WTC11 (cell line): ENCODE measurements around the gene NOC2L. TPM values are rescaled to one million over a fixed set of nuclear protein-coding genes. Genes with fewer than 3 reads are reported as not detected.

Experiments used
- ATAC-seq: fragments of 200-7000 bp; cut with Tn5 transposase; 2 replicates; pipeline ENCODE4 v1.10.0; 2021; ENCODE audit warnings: mild to moderate bottlenecking, moderate library complexity
- CTCF ChIA-PET: fragments of 300-600 bp; sonication (Branson Sonifier 250); formaldehyde crosslinking; loops from one replicate; lab custom pipeline; 2021; ENCODE audit warnings: antibody characterized with exemption; lab: Charles Lee
- POLR2A ChIA-PET: fragments of 350-600 bp; sonication (Branson Sonifier 250); formaldehyde crosslinking; loops from one replicate; lab custom pipeline; 2021; ENCODE audit warnings: antibody characterized with exemption; lab: Charles Lee
- DNase-seq: peaks from one replicate; pipeline ENCODE4 v3.0.0; 2021; ENCODE audit warnings: low spot score
- H3K27ac Mint-ChIP-seq: 2 replicates; pipeline ENCODE4 v1.8.0; 2021; ENCODE audit warnings: mixed read lengths
- H3K27me3 Mint-ChIP-seq: 2 replicates; pipeline ENCODE4 v1.8.0; 2021; ENCODE audit warnings: low read depth, mild to moderate bottlenecking, moderate library complexity, mixed read lengths
- H3K36me3 Mint-ChIP-seq: 2 replicates; pipeline ENCODE4 v1.8.0; 2021; ENCODE audit warnings: mixed read lengths
- H3K4me1 Mint-ChIP-seq: 2 replicates; pipeline ENCODE4 v1.8.0; 2022; ENCODE audit warnings: mixed read lengths
- H3K4me3 Mint-ChIP-seq: 2 replicates; pipeline ENCODE4 v1.8.0; 2021; ENCODE audit warnings: mild to moderate bottlenecking, moderate library complexity, mixed read lengths
- H3K9me3 Mint-ChIP-seq: 2 replicates; pipeline ENCODE4 v1.8.0; 2021; ENCODE audit warnings: mixed read lengths
- AFF4 ChIP-seq: sonication (generic); formaldehyde crosslinking; IDR thresholded peaks from 2 replicates; pipeline ENCODE4 v1.8.1; 2023; ENCODE audit warnings: mild to moderate bottlenecking, missing genetic modification reagents, borderline replicate concordance
- CREB1 ChIP-seq: sonication (generic); formaldehyde crosslinking; IDR thresholded peaks from 2 replicates; pipeline ENCODE4 v1.8.0; 2023; ENCODE audit warnings: mild to moderate bottlenecking, missing genetic modification reagents
- ERG ChIP-seq: fragments of 250-450 bp; sonication (Bioruptor Pico); IDR thresholded peaks from 2 replicates; pipeline ENCODE4 v1.8.0; 2021; ENCODE audit warnings: mild to moderate bottlenecking
- FOXP4 ChIP-seq: sonication (generic); formaldehyde crosslinking; IDR thresholded peaks from 2 replicates; pipeline ENCODE4 v1.8.0; 2022; ENCODE audit warnings: mild to moderate bottlenecking, missing genetic modification reagents
- GABPB1 ChIP-seq: sonication (generic); formaldehyde crosslinking; IDR thresholded peaks from 2 replicates; pipeline ENCODE4 v1.8.1; 2023; ENCODE audit warnings: mild to moderate bottlenecking, missing genetic modification reagents
- HMGA2 ChIP-seq: fragments of 250-450 bp; sonication (Bioruptor Pico); IDR thresholded peaks from 2 replicates; pipeline ENCODE4 v1.4.0; 2021; ENCODE audit warnings: mild to moderate bottlenecking, moderate library complexity
- IRF1 ChIP-seq: sonication (generic); formaldehyde crosslinking; IDR thresholded peaks from 2 replicates; pipeline ENCODE4 v1.8.0; 2023; ENCODE audit warnings: missing genetic modification reagents
- MXD4 ChIP-seq: fragments of 250-450 bp; sonication (Bioruptor Pico); IDR thresholded peaks from 2 replicates; pipeline ENCODE4 v1.8.0; 2021; ENCODE audit warnings: mild to moderate bottlenecking, moderate library complexity, borderline replicate concordance
- PRRX2 ChIP-seq: fragments of 250-450 bp; sonication (Bioruptor Pico); IDR thresholded peaks from 2 replicates; pipeline ENCODE4 v1.8.0; 2021; ENCODE audit warnings: mild to moderate bottlenecking
- STAT6 ChIP-seq: sonication (generic); formaldehyde crosslinking; conservative IDR thresholded peaks from 2 replicates; pipeline ENCODE4 v1.8.1; 2023; ENCODE audit warnings: mild to moderate bottlenecking, low read depth, missing genetic modification reagents, moderate library complexity
- ZNF232 ChIP-seq: sonication (generic); formaldehyde crosslinking; IDR thresholded peaks from 2 replicates; pipeline ENCODE4 v1.8.0; 2022; ENCODE audit warnings: mild to moderate bottlenecking, missing genetic modification reagents
- ZNF425 ChIP-seq: fragments of 250-450 bp; sonication (Bioruptor Pico); conservative IDR thresholded peaks from 2 replicates; pipeline ENCODE4 v1.9.0; 2021; ENCODE audit warnings: mild to moderate bottlenecking
- total RNA-seq: library from RNA; stranded (reverse); gene quantifications from 3 replicates; pipeline ENCODE4 v1.2.3, GENCODE V29; 2021
- TF ChIP-seq, protein P1 (sequence below): sonication (generic); formaldehyde crosslinking; IDR thresholded peaks from 2 replicates; pipeline ENCODE4 v1.8.1; 2022; ENCODE audit warnings: mild to moderate bottlenecking, moderate library complexity, missing genetic modification reagents
- TF ChIP-seq, protein P2 (sequence below): sonication (generic); formaldehyde crosslinking; IDR thresholded peaks from 2 replicates; pipeline ENCODE4 v1.8.1; 2023; ENCODE audit warnings: mild to moderate bottlenecking, missing genetic modification reagents, moderate library complexity
- TF ChIP-seq, protein P3 (sequence below): sonication (generic); formaldehyde crosslinking; IDR thresholded peaks from 2 replicates; pipeline ENCODE4 v1.8.0; 2022; ENCODE audit warnings: mild to moderate bottlenecking, missing genetic modification reagents
- TF ChIP-seq, protein P4 (sequence below): sonication (generic); formaldehyde crosslinking; IDR thresholded peaks from 2 replicates; pipeline ENCODE4 v1.8.0; 2023; ENCODE audit warnings: mild to moderate bottlenecking, missing genetic modification reagents

The NOC2L gene
- total RNA-seq, 1 experiment from 2014 or later: 182 TPM

GRCh38 chr1:970973-971730 is 12.1 kb upstream of the NOC2L start:
- ATAC-seq (no peak), DNase-seq (no peak)
- no peaks in the 10 kb centered on the region; the same call in 1 of the 2 replicates for H3K9me3 Mint-ChIP-seq
- H3K36me3 Mint-ChIP-seq: no peaks in the 10 kb centered on the region
- no peak overlapping the region for H3K4me3 Mint-ChIP-seq
- H3K27me3 Mint-ChIP-seq: peaks cover 43% of the 10 kb centered on the region
- H3K4me1 Mint-ChIP-seq: peaks cover 4% of the 10 kb centered on the region
- CTCF ChIA-PET: interaction anchor here (0.9 to 2.9 kb wide), 11 partner anchors 10 to 102 kb away, joined by 3 to 15 read pairs (median 4); partner anchors contain the start of gene NOC2L
- H3K27ac Mint-ChIP-seq: no peak overlapping the region
- POLR2A ChIA-PET: no interaction called here
- TF ChIP-seq, protein P1, sequence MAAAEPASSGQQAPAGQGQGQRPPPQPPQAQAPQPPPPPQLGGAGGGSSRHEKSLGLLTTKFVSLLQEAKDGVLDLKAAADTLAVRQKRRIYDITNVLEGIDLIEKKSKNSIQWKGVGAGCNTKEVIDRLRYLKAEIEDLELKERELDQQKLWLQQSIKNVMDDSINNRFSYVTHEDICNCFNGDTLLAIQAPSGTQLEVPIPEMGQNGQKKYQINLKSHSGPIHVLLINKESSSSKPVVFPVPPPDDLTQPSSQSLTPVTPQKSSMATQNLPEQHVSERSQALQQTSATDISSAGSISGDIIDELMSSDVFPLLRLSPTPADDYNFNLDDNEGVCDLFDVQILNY (CRISPR knock-in tag): no peak
- TF ChIP-seq, protein P2, sequence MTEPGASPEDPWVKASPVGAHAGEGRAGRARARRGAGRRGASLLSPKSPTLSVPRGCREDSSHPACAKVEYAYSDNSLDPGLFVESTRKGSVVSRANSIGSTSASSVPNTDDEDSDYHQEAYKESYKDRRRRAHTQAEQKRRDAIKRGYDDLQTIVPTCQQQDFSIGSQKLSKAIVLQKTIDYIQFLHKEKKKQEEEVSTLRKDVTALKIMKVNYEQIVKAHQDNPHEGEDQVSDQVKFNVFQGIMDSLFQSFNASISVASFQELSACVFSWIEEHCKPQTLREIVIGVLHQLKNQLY: no peak
- no peak for TF ChIP-seq HMGA2 (CRISPR knock-in tag)
- no peak for TF ChIP-seq ERG (CRISPR knock-in tag)
- TF ChIP-seq GABPB1 (CRISPR knock-in tag): no peak
- TF ChIP-seq FOXP4 (CRISPR knock-in tag): no peak
- no peak for TF ChIP-seq MXD4
- TF ChIP-seq AFF4 (CRISPR knock-in tag): no peak
- TF ChIP-seq, protein P3, sequence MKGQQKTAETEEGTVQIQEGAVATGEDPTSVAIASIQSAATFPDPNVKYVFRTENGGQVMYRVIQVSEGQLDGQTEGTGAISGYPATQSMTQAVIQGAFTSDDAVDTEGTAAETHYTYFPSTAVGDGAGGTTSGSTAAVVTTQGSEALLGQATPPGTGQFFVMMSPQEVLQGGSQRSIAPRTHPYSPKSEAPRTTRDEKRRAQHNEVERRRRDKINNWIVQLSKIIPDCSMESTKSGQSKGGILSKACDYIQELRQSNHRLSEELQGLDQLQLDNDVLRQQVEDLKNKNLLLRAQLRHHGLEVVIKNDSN: no peak
- no peak for TF ChIP-seq PRRX2 (CRISPR knock-in tag)
- TF ChIP-seq, protein P4, sequence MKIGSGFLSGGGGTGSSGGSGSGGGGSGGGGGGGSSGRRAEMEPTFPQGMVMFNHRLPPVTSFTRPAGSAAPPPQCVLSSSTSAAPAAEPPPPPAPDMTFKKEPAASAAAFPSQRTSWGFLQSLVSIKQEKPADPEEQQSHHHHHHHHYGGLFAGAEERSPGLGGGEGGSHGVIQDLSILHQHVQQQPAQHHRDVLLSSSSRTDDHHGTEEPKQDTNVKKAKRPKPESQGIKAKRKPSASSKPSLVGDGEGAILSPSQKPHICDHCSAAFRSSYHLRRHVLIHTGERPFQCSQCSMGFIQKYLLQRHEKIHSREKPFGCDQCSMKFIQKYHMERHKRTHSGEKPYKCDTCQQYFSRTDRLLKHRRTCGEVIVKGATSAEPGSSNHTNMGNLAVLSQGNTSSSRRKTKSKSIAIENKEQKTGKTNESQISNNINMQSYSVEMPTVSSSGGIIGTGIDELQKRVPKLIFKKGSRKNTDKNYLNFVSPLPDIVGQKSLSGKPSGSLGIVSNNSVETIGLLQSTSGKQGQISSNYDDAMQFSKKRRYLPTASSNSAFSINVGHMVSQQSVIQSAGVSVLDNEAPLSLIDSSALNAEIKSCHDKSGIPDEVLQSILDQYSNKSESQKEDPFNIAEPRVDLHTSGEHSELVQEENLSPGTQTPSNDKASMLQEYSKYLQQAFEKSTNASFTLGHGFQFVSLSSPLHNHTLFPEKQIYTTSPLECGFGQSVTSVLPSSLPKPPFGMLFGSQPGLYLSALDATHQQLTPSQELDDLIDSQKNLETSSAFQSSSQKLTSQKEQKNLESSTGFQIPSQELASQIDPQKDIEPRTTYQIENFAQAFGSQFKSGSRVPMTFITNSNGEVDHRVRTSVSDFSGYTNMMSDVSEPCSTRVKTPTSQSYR (CRISPR knock-in tag): no peak
- TF ChIP-seq ZNF425 (CRISPR knock-in tag): no peak
- TF ChIP-seq ZNF232 (CRISPR knock-in tag): no peak
- TF ChIP-seq CREB1: no peak
- TF ChIP-seq STAT6 (CRISPR knock-in tag): no peak
- no peak for TF ChIP-seq IRF1 (CRISPR knock-in tag)
- TF ChIP-seq, all 79 proteins: peak for 0
